Measurements from ENCODE around the gene GATA5.

The GATA5 gene, protein sequence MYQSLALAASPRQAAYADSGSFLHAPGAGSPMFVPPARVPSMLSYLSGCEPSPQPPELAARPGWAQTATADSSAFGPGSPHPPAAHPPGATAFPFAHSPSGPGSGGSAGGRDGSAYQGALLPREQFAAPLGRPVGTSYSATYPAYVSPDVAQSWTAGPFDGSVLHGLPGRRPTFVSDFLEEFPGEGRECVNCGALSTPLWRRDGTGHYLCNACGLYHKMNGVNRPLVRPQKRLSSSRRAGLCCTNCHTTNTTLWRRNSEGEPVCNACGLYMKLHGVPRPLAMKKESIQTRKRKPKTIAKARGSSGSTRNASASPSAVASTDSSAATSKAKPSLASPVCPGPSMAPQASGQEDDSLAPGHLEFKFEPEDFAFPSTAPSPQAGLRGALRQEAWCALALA

DNA sequence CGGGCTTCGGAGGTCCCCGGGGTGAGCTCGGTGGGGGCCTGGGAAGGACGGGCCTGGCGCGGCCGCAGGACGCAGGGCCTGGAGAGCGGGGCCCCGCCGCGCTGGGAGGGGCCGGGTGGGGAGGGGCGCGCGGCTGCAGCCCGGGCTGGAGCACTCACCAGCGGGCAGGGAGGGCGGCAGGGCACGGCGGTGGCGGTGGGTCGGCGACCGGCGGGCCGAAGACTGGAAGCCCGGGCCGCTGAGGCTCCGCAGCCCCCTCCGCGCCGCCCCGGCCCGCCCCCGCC, at the start of gene GATA5:
GATA5 (minus strand) TSS at position 224 of the 284 bp plus-strand sequence. CDS start 474 bp downstream, outside the sequence.
- no peak for DNase-seq (ENCODE audit: low read depth)

DNA sequence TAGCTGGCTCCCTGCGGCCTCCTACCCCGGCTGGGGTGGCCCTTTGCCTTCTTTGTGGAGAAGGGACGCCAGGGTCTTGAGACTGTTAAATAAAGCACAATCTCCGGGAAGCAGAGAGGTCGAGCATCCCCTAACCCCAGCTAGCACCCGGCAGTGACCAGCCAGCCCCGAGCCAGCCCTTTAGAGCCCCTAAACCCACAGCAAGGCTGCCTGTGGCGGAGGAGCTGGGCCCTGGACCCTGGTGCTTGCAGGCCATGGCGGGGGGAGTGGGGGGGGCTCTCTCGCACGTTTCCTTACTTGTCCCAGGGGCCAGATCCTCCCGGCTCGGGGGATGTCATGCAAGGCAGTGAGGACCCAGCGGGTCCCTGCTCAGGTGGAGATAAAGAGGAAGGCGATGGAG, 49.2 kb upstream of the GATA5 start:
- DNase-seq (ENCODE audit: low read depth): no peak

DNA sequence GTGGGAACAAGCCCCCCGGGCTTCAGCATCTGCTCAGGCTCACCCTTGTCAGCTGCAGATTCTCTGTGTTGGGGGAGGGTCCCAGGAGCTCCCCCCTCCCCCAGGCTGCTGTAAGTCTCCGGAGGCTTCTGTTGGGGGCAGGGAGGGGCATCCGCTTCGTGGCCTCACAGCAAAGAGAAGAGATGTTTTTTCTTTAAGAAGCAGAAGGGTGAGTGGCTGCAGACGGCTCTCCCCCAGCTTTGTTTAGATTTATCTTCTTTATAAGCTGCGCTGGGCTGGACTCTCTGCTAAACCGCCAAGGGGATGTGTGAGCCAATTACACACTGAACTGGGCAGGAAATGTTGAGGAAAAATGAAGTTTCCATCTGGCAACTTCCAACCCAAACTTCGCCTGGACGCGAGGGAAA, 48.7 kb upstream of the GATA5 start:
- no peak for DNase-seq (ENCODE audit: low read depth)

DNA sequence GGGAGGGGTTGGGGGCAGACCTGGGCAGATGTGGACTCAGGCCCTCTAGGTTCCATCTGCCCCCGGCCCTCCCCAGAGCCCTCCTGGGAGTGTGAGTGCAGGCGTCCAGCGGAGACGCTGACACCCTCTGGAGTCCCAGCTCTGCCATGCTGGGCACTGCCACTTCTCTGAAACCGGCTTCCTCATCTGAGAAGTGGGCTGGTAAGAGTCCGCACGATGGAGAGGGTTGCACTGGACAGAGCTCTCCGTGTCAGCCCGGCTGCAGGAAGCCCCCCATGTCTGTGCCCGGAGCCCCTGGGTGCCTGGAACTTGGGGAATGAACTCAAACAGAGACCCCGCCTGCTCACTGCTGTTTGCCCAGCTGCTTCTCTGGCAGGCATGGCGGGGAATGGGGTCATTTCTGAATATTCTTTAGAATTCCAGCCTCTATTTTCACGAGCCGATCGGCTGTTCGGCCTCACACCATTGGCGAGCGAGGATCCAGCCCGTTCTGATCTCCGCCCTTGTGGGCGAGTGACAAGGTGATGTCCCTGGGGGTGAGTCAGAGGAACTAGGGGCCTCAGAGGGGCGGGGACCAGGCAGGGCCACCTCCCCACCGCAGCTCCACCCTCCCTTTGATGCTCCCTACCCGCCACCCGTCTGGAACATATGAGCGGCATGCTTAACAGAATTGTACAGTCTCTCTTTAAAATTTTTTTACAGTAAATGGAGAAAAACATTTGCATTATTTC, 47.8 kb upstream of the GATA5 start:
- DNase-seq (ENCODE audit: low read depth): peak; percentile 49

DNA sequence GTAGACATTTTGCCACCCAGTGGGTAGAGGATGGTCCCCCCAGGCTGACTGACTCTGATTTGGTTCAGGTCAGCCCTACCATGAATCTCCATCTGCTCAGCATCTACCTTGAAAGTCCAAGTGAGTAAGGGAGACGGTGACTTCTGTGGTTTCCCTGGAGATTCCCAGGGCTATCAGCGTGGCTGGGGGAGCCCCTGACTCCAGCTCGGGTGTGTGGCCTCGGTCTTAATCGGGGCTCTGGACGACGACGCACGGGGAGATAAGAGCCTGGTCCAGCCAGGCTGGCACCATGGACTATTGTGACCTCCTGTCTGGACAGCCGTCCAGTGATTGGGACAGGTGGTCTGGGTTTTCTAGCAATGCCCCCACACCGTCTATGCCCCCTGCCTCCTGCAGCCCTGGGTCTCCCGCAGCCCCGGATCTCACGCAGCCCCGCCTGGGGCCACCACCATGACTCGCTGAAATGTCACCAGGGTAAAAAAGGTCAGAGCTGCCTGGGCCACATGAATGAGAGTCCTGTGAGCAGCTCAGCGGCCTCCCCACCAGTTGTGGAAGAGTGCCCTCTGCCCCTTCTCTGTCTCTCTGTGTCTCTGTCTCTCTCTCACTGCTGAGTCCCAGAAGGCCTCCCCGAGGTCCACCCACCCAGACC, 47.1 kb upstream of the GATA5 start:
- DNase-seq (ENCODE audit: low read depth): no peak

DNA sequence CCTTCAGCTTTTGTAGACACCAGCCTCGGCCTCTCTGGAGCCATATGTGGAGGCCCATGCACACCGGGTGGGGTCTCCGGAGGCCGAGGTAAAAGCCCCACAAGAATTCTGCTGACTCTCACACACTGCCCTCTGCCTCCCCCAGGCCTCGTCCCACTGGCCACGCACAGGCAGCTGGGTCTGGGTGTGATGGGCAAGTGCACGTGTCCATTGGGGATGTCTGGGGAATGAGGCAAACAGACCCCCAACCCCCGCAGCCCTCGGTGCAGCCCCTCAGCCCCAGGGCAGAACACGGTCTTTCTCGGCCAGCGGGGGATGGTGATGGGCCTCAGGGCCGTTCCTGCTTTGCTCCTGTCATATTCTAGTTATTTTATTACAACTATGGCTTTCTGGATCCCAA, 44.0 kb upstream of the GATA5 start:
- DNase-seq (ENCODE audit: low read depth): no peak

DNA sequence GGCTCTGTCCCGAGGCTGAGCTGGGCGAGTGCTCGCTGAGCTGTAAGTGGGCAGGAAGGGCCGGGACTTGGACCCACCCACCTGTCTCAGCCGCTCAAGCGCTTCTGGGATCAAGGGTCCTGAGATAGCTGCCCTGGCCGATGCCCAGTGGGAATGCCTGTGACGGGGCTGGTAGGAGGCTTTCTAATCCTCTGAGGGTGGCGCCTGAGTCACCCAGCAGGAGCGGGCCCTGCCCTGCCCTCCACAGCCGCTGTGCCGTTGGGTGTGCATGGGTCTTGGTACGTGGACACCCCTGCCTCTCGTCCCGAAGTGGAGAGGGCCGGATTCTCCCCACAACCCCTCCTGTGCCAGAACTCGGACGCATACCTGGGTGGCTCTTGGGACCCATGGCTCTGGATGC, 43.1 kb upstream of the GATA5 start:
- no peak for DNase-seq (ENCODE audit: low read depth)

DNA sequence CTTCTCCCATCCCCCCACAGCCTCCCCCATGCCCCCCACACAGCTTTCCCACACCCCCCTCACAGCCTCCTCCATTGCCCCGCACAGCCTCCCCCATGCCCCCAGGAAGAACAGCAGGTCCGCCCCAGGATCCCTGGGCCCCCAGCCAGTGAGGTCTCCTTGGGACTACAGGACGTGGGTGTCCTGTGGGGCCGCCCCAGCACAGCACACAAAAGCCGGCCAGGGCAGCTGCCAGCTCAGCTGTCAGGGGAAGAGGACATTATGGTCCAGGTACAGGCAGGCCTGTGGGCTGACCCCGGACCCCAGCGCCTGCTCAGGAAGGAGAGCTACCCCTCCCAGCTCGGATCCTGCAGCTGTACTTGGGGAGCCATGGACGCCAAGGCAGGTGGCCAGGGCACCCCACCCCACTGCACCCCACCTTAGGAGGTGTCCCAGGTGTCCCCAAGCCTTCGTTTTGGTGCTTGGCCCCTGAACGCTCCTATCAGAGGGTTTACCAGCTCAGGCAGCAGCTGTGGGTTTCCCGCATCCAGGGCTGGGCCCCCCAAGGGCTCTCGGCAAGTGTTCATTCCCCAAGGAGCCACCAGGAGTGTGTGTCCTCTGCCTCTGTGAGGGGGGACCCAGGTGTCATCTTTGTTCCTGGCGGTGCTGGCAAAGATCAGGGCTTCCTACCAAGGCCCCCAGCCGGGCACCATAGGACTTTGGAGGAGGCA, 42.3 kb upstream of the GATA5 start:
- no peak for DNase-seq (ENCODE audit: low read depth)

DNA sequence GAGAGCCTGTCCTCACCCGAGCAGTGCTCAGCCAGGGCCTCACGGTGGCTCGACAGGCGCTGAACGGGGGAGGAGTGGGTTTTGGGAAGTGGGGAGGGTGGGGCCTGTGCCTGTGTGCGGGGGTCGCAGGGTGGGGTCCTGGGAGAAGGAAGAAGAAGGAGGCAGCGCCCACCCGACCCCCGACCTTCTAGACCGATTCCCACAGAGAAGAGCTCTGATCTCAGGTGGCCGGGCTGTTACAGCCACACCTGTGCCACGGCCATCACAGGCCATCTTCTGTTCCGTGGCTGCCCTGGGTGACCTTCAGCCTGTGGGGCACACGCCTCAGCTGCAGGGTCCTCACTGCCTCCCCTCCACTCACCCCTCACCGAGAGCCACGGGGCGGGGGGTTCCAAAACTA, 41.4 kb upstream of the GATA5 start:
- DNase-seq (ENCODE audit: low read depth): no peak

DNA sequence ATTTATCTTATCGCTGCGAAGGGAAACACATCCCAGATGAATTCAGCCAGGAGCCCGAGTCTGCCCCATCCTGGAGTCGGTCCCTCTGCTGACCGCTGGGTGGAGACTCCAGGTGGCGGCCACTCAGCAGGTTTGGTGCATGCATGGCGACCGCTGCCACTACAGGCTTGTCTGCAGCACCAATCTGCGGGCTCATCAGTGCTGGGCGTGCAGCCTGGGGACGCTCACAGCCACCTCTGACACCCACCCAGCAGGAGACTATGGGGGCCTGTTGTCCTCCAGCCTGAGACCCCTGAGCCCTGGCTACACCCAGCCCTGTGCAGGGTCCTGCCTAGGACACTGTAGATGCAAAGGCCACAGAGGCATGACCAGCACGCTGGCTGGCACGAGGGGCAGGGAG, 40.5 kb upstream of the GATA5 start:
- no peak for DNase-seq (ENCODE audit: low read depth)

DNA sequence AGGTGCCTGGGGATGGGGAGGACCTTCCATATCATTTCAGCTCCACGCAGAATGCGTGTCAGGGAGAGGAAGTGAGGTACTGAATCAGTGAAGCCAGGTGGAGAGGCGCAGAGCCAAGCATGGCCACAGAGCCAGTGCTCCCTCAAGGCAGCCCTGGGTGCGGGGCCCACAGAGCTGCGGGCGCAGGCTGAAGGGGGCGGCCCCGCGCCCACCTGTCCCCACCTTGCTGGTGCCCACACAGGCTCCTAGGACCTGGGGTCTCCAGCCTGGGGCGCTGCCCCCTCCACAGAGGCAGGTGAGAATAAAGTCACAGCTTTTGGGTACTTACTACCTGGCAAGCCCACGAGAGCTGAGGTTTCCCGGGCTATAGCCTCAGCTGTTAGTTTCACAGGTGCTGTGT, 40.0 kb upstream of the GATA5 start:
- DNase-seq (ENCODE audit: low read depth): no peak

DNA sequence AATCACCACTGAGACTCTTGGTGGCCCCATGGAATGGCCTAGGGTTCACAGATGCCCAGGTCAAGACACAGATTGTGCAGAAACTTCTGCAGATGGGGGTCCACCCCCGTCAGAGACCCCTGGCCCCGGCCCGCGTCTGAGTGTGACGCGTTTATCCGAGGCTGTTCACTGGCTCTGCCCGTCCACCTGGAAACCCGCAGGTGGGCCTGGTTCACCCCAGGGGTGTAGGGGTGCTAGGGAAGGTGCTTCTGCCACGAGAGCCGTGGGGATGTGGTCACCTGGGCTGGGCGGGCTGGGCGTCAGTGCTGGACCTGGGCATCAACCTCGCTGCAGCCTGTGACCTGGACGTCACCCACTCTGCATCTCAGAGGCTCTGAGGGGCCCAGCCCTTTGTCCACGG, 39.5 kb upstream of the GATA5 start:
- DNase-seq (ENCODE audit: low read depth): no peak

DNA sequence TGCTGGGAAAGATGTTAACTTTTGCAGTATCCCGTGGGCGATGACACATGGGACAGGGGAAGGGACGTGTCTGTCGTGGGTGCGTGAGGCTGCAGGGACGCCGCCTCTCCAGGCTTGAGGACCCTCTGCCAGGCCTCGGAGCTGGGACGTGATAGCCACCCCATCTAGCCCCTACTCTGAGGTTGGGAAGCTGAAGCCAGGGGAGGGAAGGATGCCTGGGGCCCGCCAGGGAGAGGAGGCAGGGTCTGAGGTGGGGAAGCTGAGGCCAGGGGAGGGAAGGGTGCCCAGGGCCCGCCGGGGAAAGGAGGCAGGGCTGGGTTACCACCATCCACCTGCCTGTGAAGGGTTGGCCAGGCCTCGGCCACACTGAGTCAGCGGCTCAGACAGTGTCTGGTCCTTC, 38.2 kb upstream of the GATA5 start:
- no peak for DNase-seq (ENCODE audit: low read depth)

DNA sequence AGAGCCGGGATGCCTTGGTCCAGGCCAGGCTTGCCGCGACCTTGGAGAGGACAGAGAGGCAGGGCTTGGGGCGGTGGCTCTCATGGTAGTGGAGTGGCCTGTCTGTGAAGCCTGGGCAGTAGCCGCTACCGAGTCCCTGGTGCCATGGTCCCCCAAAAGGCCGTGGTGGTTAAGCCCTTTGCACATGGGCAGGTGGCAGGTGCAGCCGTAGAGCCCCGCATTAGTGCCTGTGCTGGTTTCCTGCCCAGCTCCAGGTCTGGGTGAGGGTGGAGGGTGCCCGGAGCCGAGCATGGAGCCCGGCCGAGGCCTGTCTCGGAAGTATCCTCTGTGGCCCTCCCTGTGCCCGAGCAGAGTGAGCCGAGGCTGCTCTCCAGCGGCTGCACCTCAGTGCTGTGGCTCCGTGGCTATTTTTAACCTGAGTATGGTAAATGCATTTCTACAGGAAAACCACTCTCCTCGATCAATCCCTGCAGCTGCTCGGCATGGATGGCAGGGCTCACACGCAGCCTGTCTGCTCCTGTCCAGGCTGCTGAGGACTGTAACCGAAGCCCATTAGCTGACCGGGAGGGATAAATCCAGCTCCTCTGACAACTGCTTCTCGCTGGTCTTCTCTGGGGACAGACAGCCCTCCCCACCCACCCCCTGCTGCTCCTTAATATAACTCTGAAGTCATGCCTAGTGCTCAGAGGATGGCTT, 36.3 kb upstream of the GATA5 start:
- DNase-seq (ENCODE audit: low read depth): no peak

DNA sequence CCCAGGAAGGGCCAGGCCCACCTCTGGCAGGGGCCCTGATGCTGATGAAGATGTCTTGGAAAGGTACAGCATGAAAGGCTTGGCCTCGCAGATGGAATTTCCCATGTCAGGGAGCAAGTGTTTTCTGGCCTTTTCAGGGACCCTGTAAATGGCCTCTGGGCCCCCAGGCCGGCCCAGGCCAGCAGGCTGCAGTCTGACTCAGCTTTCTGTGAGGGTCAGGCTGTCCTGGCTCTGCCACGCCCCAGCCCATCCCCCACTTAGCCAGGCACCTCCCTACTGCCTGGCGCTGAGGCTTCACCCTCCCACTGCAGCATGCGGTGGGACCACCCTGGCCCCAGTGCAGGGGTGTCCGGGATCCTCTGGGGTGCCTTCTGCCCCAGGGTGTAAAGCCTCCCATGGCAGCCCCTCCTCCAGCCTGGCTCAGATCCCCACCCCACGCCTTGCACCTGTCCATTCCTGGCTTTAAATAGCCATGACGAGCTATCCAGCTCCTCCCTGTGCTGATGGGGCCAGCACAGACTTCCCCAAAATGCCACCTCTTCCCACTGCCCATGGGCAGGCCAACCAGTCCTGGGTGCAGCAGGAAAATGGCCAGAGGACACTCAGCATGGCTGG, 35.6 kb upstream of the GATA5 start:
- DNase-seq (ENCODE audit: low read depth): no peak

DNA sequence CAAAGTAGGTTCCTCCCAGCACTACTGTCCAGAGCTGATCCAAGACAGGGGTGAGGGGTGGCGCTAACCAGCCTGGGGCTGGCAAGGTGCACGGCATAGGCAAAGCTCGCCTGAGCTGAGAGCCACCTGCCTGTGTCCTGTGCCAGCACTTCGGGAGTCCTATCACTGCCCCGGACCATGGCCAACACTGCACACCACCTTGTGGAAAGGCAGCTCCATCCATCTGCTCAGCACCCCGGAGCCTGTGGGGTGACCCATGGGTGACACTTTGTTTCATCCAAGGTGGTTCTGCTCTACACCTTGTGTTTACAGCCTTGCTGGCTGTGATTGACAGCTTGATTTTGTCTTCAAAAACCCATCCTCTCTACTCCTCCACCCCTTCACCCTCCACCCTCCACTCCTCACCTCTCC, 32.9 kb upstream of the GATA5 start:
- DNase-seq (ENCODE audit: low read depth): no peak

DNA sequence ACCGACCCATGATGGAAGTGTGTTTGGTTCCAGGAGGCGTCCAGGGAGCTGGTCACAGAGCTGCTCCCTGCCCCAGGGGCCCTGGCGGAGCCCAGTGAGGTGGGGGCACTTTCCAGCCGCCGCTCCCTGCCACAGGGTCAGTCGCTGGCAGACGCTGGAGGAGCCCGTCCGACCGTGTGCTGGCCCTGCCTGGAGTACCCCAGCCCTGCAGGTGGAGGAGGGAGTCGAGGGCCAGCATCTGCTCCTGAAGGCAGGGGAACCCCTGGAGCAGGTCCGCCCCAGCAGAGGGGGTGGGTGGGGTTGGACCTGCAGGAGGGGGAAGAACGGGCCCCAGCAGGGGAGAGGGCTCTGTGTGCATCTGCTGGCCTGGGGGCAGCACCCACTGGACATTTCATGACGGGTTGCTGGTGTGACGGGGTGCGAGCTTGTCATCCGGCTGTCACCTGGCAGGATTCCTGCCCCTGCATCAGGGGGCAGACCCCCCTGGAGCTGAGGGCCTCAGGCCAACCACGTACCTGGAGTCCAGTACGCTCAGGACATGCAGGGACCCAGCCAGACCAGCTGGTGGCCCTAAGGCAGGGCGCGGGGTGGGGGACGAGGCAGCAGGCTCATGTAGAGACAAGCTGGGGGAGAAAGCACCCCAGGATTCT, 32.3 kb upstream of the GATA5 start:
- DNase-seq (ENCODE audit: low read depth): no peak

DNA sequence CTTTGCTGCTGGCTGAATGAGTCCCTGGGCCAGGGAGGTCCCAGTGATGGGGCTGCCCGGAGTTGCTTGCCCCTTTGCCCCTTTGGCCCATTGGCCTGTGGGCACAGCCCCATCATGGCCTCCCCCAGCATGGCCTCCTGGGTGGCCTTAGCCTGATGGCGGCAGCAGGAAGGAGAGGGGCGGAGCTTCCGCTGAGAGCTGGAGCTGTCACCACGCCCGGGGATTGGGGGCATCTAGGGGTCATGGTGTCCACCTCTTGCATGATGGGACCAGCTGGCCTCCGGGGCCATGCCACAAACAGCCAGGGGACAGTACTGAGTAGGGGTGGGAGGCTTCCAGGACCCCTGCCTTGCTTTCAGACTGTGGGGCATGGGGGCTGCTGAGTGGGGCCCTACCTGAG, 31.5 kb upstream of the GATA5 start:
- no peak for DNase-seq (ENCODE audit: low read depth)

DNA sequence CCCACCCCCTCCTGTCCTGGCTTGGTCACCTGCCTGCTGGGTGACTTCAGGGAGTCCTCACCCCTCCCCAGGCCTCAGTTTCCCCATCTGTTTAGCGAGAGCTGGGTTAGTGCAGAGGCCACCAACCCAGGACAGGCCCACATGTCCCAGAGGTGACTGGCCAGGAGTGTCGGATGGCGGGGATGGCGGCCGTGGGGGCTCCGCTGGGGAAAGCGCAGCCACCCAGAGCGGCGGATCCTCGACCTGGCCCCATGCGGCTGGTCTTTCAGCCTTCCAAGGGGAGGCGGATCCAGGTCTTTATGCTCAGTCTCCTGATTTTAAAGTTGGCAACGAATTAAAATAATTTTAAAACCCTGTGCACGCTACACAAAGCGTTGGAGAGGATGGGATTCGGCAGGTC, 31.0 kb upstream of the GATA5 start:
- DNase-seq (ENCODE audit: low read depth): no peak

DNA sequence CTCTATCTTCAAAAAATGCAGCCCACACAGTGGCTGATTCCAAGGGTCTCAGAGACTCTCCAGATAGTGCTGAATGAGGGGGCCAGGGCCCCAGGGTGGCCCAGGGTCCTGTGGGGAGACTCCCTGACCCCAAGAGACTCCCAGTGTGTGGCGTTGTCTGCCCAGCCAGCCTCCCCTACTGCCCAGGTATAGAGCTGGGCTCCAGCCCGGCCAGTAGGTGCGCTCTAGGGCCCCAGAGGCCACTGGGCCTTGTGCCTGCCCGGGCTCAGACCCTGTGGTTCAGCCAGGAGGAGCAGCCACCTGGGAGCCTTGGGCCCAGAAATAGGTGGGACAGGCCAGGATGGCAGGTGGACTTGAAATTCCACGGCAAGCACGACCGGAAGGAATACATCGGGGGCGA, 30.3 kb upstream of the GATA5 start:
- no peak for DNase-seq (ENCODE audit: low read depth)

All from activated gamma-delta T cell treated with anti-CD3 and anti-CD28 coated beads, Interleukin-2, amount 50 U/mL, for 16 hours (primary cell).